Fibroblast of upper back skin (primary cell): ENCODE measurements around the gene MED12L.
A peak's percentile ranks its signal among the peaks of the same experiment; 100 is the strongest.

Experiments used
- DNase-seq: peaks from one replicate; pipeline ENCODE4 v3.0.0-alpha.2; 2013

The MED12L gene

GRCh38 chr3:151093148-151093547, 7.7 kb downstream of the MED12L start:
- no peak for DNase-seq

- no peak for DNase-seq
Measured at GRCh38 chr3:151093905-151094304, 8.4 kb downstream of the MED12L start.

- no peak for DNase-seq
Measured at GRCh38 chr3:151096716-151097115, 11.3 kb downstream of the MED12L start.

GRCh38 chr3:151100076-151100475, 14.6 kb downstream of the MED12L start:
- no peak for DNase-seq

- DNase-seq, result no peak
Measured at GRCh38 chr3:151101270-151101969, 16.0 kb downstream of the MED12L start.

- DNase-seq, result no peak
Measured at GRCh38 chr3:151106311-151106710, 20.8 kb downstream of the MED12L start.

- DNase-seq, result no peak
Measured at GRCh38 chr3:151107177-151107576, 21.7 kb downstream of the MED12L start.

- DNase-seq, result peak; percentile 18
Measured at GRCh38 chr3:151107701-151108100, 22.2 kb downstream of the MED12L start.

GRCh38 chr3:151109286-151109800, 23.9 kb downstream of the MED12L start:
- DNase-seq, result no peak

- DNase-seq, result no peak
Measured at GRCh38 chr3:151112731-151113130, 27.3 kb downstream of the MED12L start.

GRCh38 chr3:151113343-151113742, 27.9 kb downstream of the MED12L start:
- DNase-seq, result no peak

GRCh38 chr3:151117047-151117446, 31.6 kb downstream of the MED12L start:
- DNase-seq, result no peak

- no peak for DNase-seq
Measured at GRCh38 chr3:151119188-151119587, 33.7 kb downstream of the MED12L start.

GRCh38 chr3:151120409-151120808, 34.9 kb downstream of the MED12L start:
- no peak for DNase-seq

- no peak for DNase-seq
Measured at GRCh38 chr3:151121016-151121415, 35.6 kb downstream of the MED12L start.

- DNase-seq, result no peak
Measured at GRCh38 chr3:151123827-151124226, 38.4 kb downstream of the MED12L start.

GRCh38 chr3:151124476-151124875, 39.0 kb downstream of the MED12L start:
- DNase-seq, result no peak

GRCh38 chr3:151130428-151130827, 45.0 kb downstream of the MED12L start:
- DNase-seq, result no peak

GRCh38 chr3:151133175-151133574, 47.7 kb downstream of the MED12L start:
- no peak for DNase-seq

GRCh38 chr3:151133917-151134450, 48.5 kb downstream of the MED12L start:
- DNase-seq, result no peak

- DNase-seq, result no peak
Measured at GRCh38 chr3:151135541-151136337, 50.3 kb downstream of the MED12L start.

GRCh38 chr3:151142929-151143328, 57.5 kb downstream of the MED12L start:
- DNase-seq, result no peak

GRCh38 chr3:151144016-151144415, 58.6 kb downstream of the MED12L start:
- no peak for DNase-seq

- DNase-seq, result no peak
Measured at GRCh38 chr3:151144760-151145159, 59.3 kb downstream of the MED12L start.
